GM12878 (cell line): Measurements from ENCODE around the gene LMO7. TPM values are rescaled to one million over a fixed set of nuclear protein-coding genes. Genes with fewer than 3 reads are reported as not detected.
A peak's percentile ranks its signal among the peaks of the same experiment; 100 is the strongest.

ENCODE experiments used
- ATAC-seq: fragments of 200-7000 bp; cut with Tn5 transposase; 3 replicates; pipeline ENCODE4 v1.9.1; 2020; ENCODE audit warnings: mild to moderate bottlenecking, moderate library complexity
- BruUV-seq: library from RNA; stranded (reverse); fragments of 400-500 nt; replicated peaks from 2 replicates; lab custom pipeline; 2021; lab: Mats Ljungman, UMichigan
- CTCF ChIA-PET: fragments of 300-600 bp; sonication (Branson Sonifier 250); formaldehyde crosslinking; extraction: SDS; loops from one replicate; lab custom pipeline; 2021; ENCODE audit warnings: inconsistent platforms; lab: Yijun Ruan, JAX
- POLR2A ChIA-PET: fragments of 350-600 bp; formaldehyde crosslinking; extraction: SDS; loops from one replicate; lab custom pipeline; 2021; ENCODE audit warnings: inconsistent platforms; lab: Charles Lee
- RAD21 ChIA-PET: fragments of 300-600 bp; sonication (Branson Sonifier 250); formaldehyde crosslinking; loops from one replicate; lab custom pipeline; 2023; ENCODE audit warnings: antibody characterized with exemption; ENCODE audit not compliant: unreplicated experiment; lab: Charles Lee
- SMC1A ChIA-PET: fragments of 300-600 bp; sonication (Branson Sonifier 250); formaldehyde crosslinking; loops from one replicate; lab custom pipeline; 2023; ENCODE audit not compliant: unreplicated experiment, uncharacterized antibody; lab: Charles Lee
- DNase-seq: peaks from one replicate; pipeline ENCODE4 v3.0.0-alpha.2; 2011; ENCODE audit warnings: low read depth, low spot score
- FAIRE-seq: peaks from 3 replicates; lab custom pipeline; 2011; peaks lifted over from hg19 to GRCh38; lab: Jason Lieb, UNC
- H2AFZ ChIP-seq: 2 replicates; pipeline ENCODE4 v1.6.0; 2011; ENCODE audit warnings: low read depth, low read length, control low read depth; ENCODE audit not compliant: control insufficient read depth
- H3K27ac ChIP-seq: 2 replicates; pipeline ENCODE4 v1.5.1; 2011; ENCODE audit warnings: control low read depth; ENCODE audit not compliant: control insufficient read depth, insufficient read depth
- H3K27me3 ChIP-seq, 2 experiments: replicated peaks in 1 of 2; 2 replicates each; pipeline versions ENCODE4 v1.6.0 to v1.6.1; 2011; ENCODE audit warnings: low read length in 1 of 2; ENCODE audit not compliant: control insufficient read depth in 2 of 2, insufficient read depth in 2 of 2
- H3K36me3 ChIP-seq, 2 experiments: 2 replicates each; pipeline ENCODE4 v1.5.1; 2011; ENCODE audit warnings: low read length in 1 of 2; ENCODE audit not compliant: control insufficient read depth in 2 of 2, insufficient read depth in 2 of 2
- H3K4me1 ChIP-seq: 2 replicates; pipeline ENCODE4 v1.6.1; 2011; ENCODE audit warnings: mild to moderate bottlenecking, low read length, moderate library complexity, mixed read lengths; ENCODE audit not compliant: control insufficient read depth, insufficient read depth
- H3K4me2 ChIP-seq: 2 replicates; pipeline ENCODE4 v1.6.0; 2011; ENCODE audit warnings: control low read depth; ENCODE audit not compliant: control insufficient read depth, insufficient read depth
- H3K4me3 ChIP-seq: fragments of 200-600 bp; sonication (generic); 2 replicates; pipeline ENCODE4 v1.5.1; 2016
- H3K79me2 ChIP-seq: 2 replicates; pipeline ENCODE4 v1.6.0; 2011; ENCODE audit warnings: low read length; ENCODE audit not compliant: control insufficient read depth, insufficient read depth
- H3K9ac ChIP-seq: 2 replicates; pipeline ENCODE4 v1.8.0; 2011; ENCODE audit warnings: low read length, control low read depth, mixed read lengths; ENCODE audit not compliant: control insufficient read depth, insufficient read depth
- H3K9me3 ChIP-seq: replicated peaks from 3 replicates; pipeline ENCODE4 v1.5.1; 2011; ENCODE audit warnings: mild to moderate bottlenecking, low read length; ENCODE audit not compliant: control insufficient read depth, insufficient read depth
- H4K20me1 ChIP-seq: 2 replicates; pipeline ENCODE4 v1.6.0; 2011; ENCODE audit not compliant: control insufficient read depth, insufficient read depth
- BRCA1 ChIP-seq: IDR thresholded peaks from 2 replicates; pipeline ENCODE4 v1.6.1; 2011; ENCODE audit warnings: low read depth, low read length, improper control_type of control experiment
- RAD21 ChIP-seq: IDR thresholded peaks from 2 replicates; pipeline ENCODE4 v1.6.1; 2011; ENCODE audit warnings: mild to moderate bottlenecking, low read depth, low read length, moderate library complexity; ENCODE audit not compliant: insufficient read depth
- RUNX3 ChIP-seq: IDR thresholded peaks from 2 replicates; pipeline ENCODE4 v1.6.1; 2012; ENCODE audit warnings: low read length, inconsistent platforms
- SMAD1 ChIP-seq: fragments of 450-650 bp; IDR thresholded peaks from 2 replicates; pipeline ENCODE4 v1.6.1; 2018; ENCODE audit warnings: mild to moderate bottlenecking, low read depth; ENCODE audit not compliant: partially characterized antibody
- ZZZ3 ChIP-seq: IDR thresholded peaks from 2 replicates; pipeline ENCODE4 v1.6.1; 2011; ENCODE audit warnings: low read depth; ENCODE audit not compliant: control insufficient read depth, insufficient read length
- WGBS: methylation state at CpG from one replicate; pipeline ENCODE4 v1.1.6; 2016; ENCODE audit warnings: low lambda C conversion rate; ENCODE audit not compliant: insufficient replicate concordance, insufficient coverage; ENCODE audit errors: missing lambda C conversion rate; 5-methylcytosine and 5-hydroxymethylcytosine counted together
- in situ Hi-C: fragments of 300-500 bp; cut with MboI; formaldehyde crosslinking; loops from 9 replicates; pipeline ENCODE4 v1.14.3; 2018; ENCODE audit warnings: mixed read lengths
- intact Hi-C: fragments of 100-400 bp; cut with micrococcal nuclease; formaldehyde crosslinking; loops from one replicate; pipeline ENCODE4 v1.14.2; 2022; ENCODE audit not compliant: unreplicated experiment
- polyA plus RNA-seq, 11 experiments: library from polyadenylated mRNA; depleted of rRNA in 4 of 11; unstranded in 6 of 11; stranded (reverse) in 5 of 11; fragments of >200 nt; fragmentation: Nextera tagmentation in 4 of 11; fragmentation: Illumina TruSeq in 1 of 11; extraction: Ambion mirVana in 4 of 11; extraction: Trizol in 1 of 11; gene quantifications; 1 replicate in 1 of 11; 2 replicates in 10 of 11; pipeline versions ENCODE4 v1.2.1 to v1.2.3, GENCODE V29; 2011 to 2016; ENCODE audit warnings: inconsistent platforms in 2 of 11, missing spikeins in 2 of 11, low read depth in 1 of 11
- total RNA-seq, 4 experiments: library from RNA; depleted of rRNA in 3 of 4; stranded (reverse); fragments of >200 nt in 3 of 4; fragmentation: Illumina TruSeq in 1 of 4; extraction: Trizol in 1 of 4; gene quantifications; 2 replicates each; pipeline versions ENCODE4 v1.2.1 to v1.2.3, GENCODE V29; 2013 to 2021

Gene LMO7
- total and polyA plus RNA-seq, 10 of the 15 experiments (the other 5 are each of a cell fraction or from before 2014, with no cell fraction given): 8.5 to 67.8 (median 36.8) TPM

DNA sequence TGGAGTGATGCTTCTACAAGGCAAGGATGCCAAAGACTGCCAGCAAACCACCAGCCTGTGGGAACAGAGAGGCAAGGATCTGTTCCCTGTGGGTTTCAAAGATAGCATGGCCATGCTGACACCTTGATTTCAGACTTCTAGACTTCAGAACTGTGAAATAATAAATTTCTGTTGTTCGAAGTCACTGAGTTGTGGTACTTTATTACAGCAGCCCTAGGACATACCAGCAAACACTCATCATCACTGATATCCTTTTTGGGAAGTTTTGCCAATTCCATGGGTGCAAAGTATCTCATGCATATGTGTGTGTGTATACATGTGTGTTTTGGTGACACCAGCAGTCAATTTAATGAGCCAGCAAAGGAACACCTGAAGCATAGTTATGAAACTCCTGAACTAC is 21.0 kb downstream of the LMO7 start (continued):
- TF ChIP-seq ZZZ3: no peak

DNA sequence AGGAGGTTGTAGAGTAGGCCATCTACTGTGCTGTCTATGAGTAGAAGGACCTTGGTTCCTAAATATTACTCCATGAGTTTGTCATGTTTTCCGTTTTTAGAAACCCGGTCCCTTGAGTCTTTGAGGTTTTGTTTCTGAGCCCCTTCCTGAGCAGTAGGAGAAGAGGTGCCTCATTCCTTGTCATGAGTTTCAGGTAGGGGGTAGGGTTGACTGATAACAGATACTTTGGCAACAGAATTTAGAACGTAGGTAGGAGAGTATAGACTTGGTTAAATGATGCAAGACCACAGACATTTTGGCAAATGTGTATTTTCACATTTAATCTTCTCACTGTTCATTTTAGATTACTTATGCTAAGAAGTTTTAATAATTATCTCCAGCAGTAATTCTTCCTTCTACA is 24.6 kb downstream of the LMO7 start:
- FAIRE-seq: no peak
- CTCF ChIA-PET: interaction anchor here (0.6 kb wide), 1 partner anchor 9 kb away, joined by 4 read pairs; no protein-coding TSS in a partner anchor

DNA sequence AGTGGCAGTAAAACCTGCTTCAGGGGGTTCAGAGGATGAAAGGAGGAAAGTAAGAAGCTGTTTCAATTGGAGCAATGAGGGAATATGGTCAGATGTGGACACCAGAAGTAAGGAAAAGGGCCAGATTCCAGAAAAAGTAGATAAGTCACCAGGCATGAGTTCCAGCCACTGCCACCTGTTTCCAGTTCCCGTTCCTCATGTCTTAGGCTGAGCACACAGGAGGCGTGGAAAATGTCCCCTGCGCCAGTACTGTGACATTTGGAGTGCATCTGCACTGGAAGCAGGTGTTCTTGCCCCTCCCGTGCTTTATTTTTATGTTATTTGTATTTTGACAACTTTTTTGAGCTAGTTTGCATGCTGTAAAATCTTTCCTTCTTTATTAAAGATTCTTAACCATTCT is 25.3 kb downstream of the LMO7 start:
- FAIRE-seq (no peak), ATAC-seq (no peak), DNase-seq (no peak)
- intact Hi-C loops: no loop called here
- no peaks in the 10 kb centered on the region for H3K27me3 ChIP-seq
- ChIA-PET CTCF (interaction anchor here (1.2 to 1.6 kb wide), 2 partner anchors 24 to 35 kb away, joined by 3 to 5 read pairs; no protein-coding TSS in a partner anchor), SMC1A (interaction anchor here (0.8 to 1.4 kb wide), 2 partner anchors 14 to 18 kb away, joined by 3 to 4 read pairs; no protein-coding TSS in a partner anchor), POLR2A (interaction anchor here (1.3 kb wide), 1 partner anchor 12 kb away, joined by 3 read pairs; no protein-coding TSS in a partner anchor), RAD21 (interaction anchor here (1.0 kb wide), 1 partner anchor 13 kb away, joined by 7 read pairs; no protein-coding TSS in a partner anchor)
- H2AFZ ChIP-seq: no peak overlapping the region
- H4K20me1 ChIP-seq: no peaks in the 10 kb centered on the region
- no peak overlapping the region for H3K27ac ChIP-seq
- no peaks in the 10 kb centered on the region for H3K79me2 ChIP-seq
- 95% methylated on average over 4 of the region's 4 CpGs for WGBS
- no peaks in the 10 kb centered on the region for H3K36me3 ChIP-seq
- no TSS peak for BruUV-seq
- no peaks in the 10 kb centered on the region; the same call in 2 of the 3 replicates for H3K9me3 ChIP-seq
- no peak overlapping the region for H3K9ac ChIP-seq
- no peak overlapping the region for H3K4me2 ChIP-seq
- H3K4me1 ChIP-seq: peaks cover 4% of the 10 kb centered on the region; the same call in 1 of the 2 replicates
- in situ Hi-C loops: no loop called here
- no peak for TF ChIP-seq RAD21
- no peak for TF ChIP-seq BRCA1
- no peak overlapping the region for H3K4me3 ChIP-seq

More for the DNA sequence above, 24.6 kb downstream of the LMO7 start:
- peaks cover 4% of the 10 kb centered on the region; the same call in 1 of the 2 replicates for H3K4me1 ChIP-seq
- H3K9me3 ChIP-seq: no peaks in the 10 kb centered on the region; the same call in 2 of the 3 replicates
- DNase-seq (no peak), ATAC-seq (no peak)
- ChIA-PET POLR2A (no interaction called here), RAD21 (no interaction called here), SMC1A (interaction anchor here (1.4 kb wide), 1 partner anchor 13 kb away, joined by 4 read pairs; no protein-coding TSS in a partner anchor)
- H3K4me2 ChIP-seq: no peak overlapping the region
- intact Hi-C loops: no loop called here
- in situ Hi-C loops: no loop called here
- no peak overlapping the region for H2AFZ ChIP-seq
- H3K27ac ChIP-seq: no peak overlapping the region
- no TSS peak for BruUV-seq
- WGBS: 0% methylated on average over 3 of the region's 3 CpGs
- peak; percentile 40 for TF ChIP-seq RUNX3
- no peak for TF ChIP-seq SMAD1
- no peaks in the 10 kb centered on the region for H3K79me2 ChIP-seq
- H4K20me1 ChIP-seq: no peaks in the 10 kb centered on the region
- no peak overlapping the region for H3K9ac ChIP-seq
- no peak overlapping the region for H3K4me3 ChIP-seq
- no peaks in the 10 kb centered on the region for H3K36me3 ChIP-seq
- H3K27me3 ChIP-seq: no peaks in the 10 kb centered on the region
